NCI-H82 (cell line): ENCODE measurements around the gene TNIP1.

Experiments used
- DNase-seq: peaks from one replicate; lab custom pipeline; 2025; lab: John Stamatoyannopoulos, UW

The TNIP1 gene

GRCh38 chr5:151001436-151001835 is 79.4 kb downstream of the TNIP1 start:
- no peak for DNase-seq

- DNase-seq, result no peak
Observed at GRCh38 chr5:150999704-151000442, 81.0 kb downstream of the TNIP1 start.

GRCh38 chr5:150993826-150994412 is 86.9 kb downstream of the TNIP1 start:
- no peak for DNase-seq

GRCh38 chr5:150993422-150993821 is 87.4 kb downstream of the TNIP1 start:
- no peak for DNase-seq

DNA sequence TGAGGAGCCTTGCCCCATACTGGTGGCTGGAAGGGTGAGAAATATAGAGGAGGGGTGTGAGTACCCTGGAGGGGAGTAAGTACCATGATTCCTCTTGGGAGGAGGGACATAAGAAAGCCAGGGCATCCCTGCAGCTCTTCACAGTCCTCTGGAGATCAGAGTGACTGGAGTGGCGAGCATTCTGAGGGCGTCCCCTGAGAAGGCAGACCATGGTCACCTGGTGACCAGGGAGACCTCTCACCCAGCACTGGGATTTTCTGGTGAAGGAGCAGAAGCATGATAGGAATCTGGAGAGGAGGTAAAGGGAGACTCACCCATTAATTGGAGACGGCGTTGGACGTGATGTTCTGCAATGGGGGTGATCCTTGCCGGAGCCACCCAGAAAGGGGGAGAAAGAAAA is 88.1 kb downstream of the TNIP1 start:
- DNase-seq, result no peak

DNA sequence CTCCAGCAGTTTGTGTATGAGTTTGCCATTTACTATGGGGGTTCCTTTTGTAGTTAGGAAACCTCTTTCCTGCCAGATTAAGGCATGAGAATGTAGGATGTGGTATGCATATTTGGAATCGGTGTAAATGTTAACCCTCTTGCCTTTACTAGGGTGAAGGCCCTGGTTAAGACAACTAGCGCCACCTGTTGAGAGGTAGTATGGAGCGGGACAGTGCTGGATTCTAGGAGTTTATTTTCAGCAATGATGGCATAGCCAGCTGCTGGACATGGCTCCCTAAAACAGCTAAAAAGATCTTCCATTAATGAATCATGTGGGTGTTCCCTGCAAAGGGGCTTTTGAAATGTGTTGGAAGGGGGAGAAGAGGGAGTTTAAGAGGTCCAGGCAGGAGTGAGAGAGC is 91.1 kb downstream of the TNIP1 start:
- peak; percentile 24 for DNase-seq

DNA sequence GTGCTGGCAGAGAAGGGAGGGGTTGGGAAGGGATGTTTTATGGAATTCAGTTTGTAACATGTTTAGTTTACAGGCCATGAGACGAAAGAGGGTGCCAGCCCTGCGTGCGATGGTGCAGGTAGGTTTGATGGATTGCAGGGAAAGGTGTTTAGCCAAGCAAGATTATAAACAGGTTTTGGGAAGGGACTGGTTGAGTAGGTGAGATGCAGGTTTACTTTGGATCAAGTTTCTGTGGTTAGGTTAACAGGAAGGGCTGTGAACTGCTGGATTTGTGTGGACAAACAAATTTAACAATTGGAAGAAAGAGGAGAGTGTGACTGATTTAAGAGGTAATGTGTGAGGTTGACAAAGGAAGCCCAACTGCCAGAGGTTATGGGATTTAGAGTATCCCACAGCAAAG is 93.1 kb downstream of the TNIP1 start:
- DNase-seq, result no peak
